ENCODE results near the gene DRD2.
A peak's percentile ranks its signal among the peaks of the same experiment; 100 is the strongest.

DRD2 gene

DNA sequence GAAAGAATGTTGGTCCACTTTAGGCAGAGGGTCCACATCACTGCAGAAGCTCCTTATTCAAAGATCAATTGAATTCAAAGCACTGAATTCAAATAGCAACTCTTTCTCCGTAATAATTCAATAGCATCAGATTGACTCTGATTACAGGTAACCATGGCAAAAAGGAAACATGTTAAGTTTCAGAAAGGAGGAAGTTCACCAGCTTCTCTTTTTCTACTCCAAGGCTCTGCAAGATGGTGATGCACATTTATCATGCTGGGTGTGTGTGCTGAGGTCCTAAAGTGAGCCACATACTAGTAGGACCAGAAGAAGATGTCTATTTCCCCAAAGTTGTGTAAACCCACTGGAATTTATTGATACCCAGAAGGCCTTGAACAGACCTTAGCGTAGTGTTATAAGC is 18.0 kb upstream of the DRD2 start:
- intact Hi-C loops (cut with DNase I) = no loop called here
- DNase-seq = no peak

DNA sequence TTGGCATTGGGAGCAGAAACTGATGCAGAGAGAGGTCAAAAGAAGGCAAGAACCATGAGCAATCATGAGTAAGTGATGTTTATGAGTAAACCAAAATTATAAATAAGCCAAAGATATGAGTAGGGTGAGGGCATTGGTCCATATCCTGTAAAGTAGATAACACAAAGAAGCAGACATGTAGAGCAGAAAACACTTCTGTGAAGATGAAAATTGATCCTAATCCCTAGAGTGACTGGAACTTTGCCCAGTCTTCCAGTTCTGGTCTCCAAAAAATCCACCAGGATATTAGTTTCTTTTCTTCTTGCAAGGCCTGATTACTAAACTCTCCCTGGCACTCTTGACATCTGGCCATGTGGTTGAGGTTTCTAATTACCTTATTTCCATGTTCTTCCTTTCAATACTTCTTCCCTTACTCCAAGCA is 13.7 kb upstream of the DRD2 start:
- DNase-seq = no peak
- intact Hi-C loops (cut with DNase I) = no loop called here

DNA sequence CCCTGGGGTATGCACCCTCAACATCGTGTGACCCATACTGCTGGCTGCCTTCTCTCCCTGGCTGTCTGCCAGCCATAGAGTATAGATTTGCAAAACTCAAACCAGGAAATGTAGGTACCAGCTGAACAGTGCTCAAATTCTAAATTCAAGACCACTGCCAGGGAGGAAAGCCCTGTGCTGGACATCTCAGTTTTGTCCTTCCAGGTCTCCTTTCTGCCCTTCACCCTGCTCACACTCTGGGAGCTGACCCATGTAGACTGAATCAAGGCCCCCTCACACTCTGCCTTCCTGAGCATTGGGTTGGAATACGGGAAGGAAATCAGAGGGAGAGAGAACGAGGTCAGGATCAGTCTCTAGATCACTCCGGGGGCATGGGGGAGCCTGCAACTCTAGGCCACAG is 12.4 kb upstream of the DRD2 start:
- no peak for DNase-seq
- intact Hi-C loops (cut with DNase I) = no loop called here

DNA sequence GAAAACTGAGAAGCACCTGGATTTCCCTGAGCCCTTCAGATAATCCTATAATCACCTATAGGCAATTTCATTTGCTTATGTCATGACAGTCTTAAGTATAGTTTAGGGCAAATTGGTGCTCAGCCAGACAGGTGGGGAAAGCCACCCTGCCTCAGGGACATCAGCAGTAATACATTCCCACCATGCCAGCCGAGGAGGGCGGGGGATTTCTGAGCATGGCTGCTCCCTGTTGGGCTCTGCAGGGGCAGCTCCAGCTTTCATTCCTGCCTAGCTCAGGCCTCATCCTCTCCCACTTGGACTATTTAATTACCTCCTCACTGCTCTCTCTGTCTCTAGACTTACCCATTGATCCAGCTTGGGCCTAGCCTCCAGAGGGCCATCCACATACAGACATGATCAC is 9.0 kb upstream of the DRD2 start:
- intact Hi-C loops (cut with DNase I) = no loop called here
- DNase-seq = no peak

DNA sequence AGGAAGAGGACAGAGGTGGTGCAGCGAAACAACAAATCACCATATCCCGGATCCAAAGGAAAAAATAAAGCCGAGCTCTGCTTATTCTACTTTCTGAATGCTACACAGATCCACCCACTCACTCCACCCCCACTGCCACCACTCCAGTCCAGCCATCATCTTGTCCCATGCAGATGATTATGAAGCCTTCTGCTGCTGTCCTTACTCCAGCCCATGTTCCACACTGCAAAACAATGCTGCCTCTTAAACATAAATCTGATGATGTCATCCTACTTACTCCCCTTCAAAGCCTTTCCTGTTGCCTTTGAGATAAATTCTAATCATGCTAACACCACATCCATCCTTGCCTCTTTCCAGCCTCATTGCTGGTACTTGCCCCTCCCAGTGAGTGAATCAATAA is 6.5 kb upstream of the DRD2 start:
- intact Hi-C loops (cut with DNase I) = no loop called here

DNA sequence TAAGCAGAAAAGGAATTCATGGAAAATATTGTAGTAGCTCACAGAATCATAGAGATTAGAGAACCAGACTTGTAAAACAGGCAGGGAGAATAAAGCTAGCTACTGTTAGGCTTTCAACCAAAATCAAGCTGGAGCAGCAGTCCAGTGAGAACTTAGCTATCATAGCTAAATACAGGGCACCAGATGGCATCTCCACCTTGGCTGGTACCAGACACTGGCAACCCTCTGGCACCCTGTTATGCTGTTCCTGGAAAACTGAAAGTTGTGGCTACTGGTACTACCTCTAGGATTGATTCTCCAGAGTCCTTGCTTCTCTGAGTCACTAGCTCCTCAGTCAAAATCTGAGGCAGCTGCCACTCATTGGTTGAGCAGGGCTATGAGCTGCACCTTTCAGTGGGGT is 6.0 kb upstream of the DRD2 start:
- intact Hi-C loops (cut with DNase I) = no loop called here
- DNase-seq = no peak

More for the DNA sequence above, 6.5 kb upstream of the DRD2 start:
- DNase-seq = no peak

DNA sequence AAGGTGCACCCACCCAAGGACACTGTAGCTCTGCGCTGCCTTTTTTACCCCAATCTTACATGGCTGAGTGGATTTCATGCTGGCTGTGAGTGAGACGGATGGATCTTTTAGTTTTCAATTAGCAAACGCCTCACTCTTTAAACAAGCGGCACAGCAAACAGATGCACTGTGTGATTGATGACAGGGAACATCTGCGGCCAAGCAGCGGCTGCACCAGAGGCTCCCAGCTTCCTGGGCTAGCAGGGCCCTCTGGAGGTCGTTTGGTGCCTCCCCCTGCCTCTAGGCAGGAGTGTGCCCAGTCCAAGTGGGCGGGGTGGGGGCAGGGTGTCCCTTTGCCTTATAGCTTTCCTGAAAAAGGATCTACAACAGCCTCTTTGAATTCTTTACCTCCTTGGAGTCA is 2.1 kb upstream of the DRD2 start:
- peak in 1 of 42 donors; percentile 35 for DNase-seq
- intact Hi-C loops (cut with DNase I) = no loop called here

DNA sequence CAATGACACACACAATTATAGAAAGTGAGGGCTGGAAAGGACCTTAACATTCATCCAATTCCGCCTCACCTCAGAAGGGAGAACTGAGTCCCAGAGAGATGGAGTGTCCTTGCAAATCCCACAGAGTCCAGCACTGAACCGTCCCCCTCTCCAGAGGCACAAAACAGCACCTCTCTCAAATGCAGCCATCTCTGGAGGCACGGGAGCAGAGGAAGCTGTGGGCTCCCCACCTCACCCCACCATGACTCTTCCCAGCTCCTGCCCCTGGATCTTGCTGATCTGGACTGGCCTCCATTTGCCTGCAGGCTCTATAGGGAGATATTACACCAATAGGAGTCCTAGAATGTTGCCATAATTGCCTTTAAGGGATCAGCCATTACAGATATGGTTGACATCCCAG is 1.4 kb upstream of the DRD2 start:
- intact Hi-C loops (cut with DNase I) = no loop called here
- DNase-seq = no peak

DNA sequence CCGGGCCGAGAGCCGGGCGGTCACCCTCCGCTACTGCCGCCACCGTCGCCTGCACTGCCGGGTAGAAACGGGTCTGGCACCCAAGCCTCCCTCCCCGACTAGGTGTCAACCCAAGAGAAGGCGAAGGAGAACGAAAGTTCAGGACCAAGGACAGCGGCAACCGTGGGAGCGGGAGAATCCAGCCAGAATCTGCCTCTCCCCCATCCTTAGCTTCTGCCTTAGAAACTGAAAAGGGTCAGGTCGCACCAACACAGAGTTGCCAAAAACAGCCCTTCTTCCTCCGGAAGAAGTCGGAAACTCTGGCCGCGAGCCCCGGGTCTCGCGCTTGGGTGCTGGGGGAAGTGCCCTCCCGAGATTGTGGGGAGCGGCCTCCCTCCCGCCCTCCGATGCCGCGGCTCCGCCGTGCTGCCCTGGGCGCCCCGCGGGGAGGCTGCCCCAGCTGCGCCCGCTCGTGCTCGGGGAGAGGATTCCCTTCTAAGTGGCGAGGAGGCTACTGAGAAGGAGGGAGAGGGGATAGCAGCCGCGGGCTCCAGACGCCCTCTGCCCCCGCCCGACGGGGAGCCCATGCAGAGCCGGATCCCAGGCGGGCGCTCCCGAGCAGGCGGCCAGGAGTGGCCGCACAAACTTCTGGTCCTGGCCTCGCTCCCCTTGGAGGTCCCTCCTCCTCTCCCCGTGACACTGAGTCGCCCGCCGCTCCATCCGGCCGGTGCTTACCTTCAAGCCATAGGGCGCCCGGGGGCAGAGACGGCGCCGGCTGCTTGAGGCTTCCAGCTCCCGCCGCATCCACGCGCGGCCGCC is 637 bp downstream of the DRD2 start:
- intact Hi-C loops (cut with DNase I) = no loop called here
- peak in 41 of 42 donors; percentile 30 to 91 (median 73) for DNase-seq

DNA sequence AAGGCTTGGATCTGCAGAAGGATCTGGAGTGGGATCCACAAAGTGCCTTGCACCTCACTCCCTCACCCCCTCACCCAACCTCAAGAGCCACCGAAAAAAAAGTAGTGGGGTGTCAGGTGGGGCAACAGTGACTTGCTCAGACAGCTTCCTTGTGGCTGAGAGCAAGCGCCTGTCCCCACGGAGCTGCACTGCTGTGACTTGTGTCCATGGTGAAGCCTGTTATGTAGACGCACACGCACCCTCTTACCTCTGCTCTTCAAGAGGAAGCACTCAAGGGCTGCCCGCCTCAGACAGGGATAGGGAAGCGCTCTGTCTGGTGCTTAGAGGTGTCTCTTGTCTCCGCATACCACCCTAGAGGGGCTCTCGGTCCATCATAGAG is 1.2 kb downstream of the DRD2 start:
- DNase-seq = peak in 6 of 42 donors; percentile 16 to 53 (median 30)
- intact Hi-C loops (cut with DNase I) = no loop called here

DNA sequence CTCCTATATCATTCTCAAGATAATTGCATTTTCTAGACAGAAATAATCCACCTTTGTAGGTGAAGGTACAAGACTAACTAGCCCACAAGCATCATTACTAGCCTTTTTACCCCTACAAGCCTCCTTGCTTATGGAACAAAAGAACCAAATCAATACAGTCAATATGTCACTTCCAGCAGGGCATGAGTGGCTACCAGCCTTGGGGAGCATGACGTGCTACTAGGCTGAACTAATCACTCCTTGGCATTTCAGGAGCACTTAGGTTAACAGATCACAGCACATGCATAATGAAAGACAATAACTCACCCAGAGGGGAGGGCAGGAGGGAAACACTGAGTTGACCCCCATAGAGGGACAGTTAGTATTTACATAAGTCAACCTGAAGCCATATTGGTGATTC is 2.7 kb downstream of the DRD2 start:
- no peak for DNase-seq
- intact Hi-C loops (cut with DNase I) = no loop called here

DNA sequence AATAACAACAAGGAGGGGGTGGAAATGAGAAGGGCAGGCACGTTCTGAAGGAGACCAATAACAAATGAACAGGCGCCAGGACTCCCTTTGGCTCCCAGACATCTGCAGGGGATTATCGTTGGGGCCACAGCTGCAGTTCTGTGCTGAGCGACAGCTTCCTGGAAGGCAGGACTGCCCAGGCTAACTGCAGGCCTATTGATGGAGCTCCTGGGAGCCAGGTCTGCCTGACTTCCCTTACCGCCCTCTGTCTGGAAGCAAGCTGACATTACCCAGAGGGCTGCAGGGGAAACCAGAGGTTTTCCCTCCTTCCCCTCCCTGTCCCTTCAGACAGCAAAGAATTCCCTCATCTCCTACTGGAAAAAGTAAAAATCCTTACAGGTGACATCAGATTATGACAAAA is 5.0 kb downstream of the DRD2 start:
- no peak for DNase-seq
- intact Hi-C loops (cut with DNase I) = no loop called here

DNA sequence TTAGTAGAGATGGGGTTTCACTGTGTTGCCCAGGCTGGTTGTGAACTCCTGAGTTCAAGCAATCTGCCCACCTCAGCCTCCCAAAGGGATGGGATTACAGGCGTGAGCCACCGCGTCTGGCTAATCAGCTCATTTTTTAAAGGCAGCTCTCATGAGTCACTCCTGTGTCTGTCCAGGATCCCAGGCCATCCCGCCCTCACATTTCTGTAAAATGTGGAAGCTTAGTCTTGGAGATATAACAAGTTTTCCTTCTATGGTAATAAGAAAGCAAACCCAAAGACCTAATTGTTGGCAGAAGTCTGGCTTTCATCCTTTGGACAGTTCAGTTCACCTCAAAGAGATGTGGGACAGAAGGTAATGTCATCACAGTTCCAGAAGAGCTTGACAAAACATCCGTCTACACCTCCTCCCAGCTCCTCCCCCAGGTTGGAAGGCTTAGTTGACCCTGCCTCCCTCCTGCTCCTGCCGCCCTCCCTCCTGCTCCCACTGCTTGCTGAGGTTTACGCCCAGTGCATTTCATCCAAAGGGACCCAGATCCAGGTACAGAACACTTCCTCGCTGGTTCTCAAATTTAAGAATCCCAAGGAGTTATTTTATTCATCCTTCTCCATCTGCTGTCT is 6.4 kb downstream of the DRD2 start:
- intact Hi-C loops (cut with DNase I) = no loop called here
- no peak for DNase-seq

DNA sequence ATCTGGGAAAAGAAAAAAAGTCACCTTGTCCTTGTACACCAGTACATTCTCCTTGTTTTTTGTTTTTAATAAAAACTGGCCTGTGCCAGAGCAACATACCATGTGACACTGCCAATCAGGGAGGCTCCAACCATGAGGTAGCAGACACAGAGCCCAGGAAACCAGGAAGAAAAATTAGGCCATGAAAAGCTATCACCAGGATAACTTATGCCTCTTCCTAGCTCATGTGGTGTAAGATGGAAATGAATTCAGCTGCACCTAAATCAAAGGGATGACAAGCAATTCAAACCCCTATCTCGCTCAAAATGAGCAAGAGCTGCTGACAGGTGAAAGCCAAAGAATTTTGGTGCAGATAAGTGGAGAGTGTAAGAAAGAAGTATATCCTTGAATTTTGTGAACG is 7.7 kb downstream of the DRD2 start:
- intact Hi-C loops (cut with DNase I) = no loop called here
- DNase-seq = no peak

DNA sequence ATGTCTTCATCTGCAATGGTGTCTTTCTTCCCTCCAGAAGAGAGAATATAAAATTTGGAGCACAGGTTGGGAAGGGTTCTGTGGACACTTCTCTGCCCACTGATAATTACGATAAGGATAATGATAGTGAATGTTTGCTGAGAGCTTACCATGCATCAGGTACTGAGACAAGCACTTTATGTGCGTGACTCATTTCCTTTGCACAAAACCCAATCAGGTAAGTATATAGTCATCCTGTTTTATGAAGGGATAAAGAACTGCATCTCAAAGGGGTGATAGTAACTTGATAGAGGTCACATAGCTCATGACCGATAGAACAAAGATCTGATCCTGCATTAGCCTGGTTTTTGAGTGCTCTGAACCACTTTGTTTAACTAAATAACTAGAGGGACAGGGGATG is 9.4 kb downstream of the DRD2 start:
- intact Hi-C loops (cut with DNase I) = no loop called here
- DNase-seq = no peak

DNA sequence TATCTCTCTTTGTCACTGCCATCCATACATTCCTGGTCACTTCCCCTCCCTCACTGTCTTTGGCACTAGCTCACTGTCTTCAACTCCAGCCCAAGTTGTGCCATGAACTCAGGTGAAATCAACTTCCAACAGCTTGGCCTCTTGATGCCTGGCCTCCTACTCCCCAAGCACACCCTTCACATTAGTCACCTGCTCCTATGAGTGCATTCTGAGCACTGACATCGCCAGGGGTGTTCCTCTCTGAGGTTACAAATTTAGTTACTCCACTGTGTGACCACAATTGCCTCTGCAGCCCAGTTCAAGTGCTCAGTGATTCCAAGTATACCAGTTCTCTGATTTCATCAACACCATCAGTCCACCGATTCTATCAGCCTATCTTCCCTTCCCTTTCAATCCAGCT is 10.8 kb downstream of the DRD2 start:
- intact Hi-C loops (cut with DNase I) = no loop called here
- no peak for DNase-seq

DNA sequence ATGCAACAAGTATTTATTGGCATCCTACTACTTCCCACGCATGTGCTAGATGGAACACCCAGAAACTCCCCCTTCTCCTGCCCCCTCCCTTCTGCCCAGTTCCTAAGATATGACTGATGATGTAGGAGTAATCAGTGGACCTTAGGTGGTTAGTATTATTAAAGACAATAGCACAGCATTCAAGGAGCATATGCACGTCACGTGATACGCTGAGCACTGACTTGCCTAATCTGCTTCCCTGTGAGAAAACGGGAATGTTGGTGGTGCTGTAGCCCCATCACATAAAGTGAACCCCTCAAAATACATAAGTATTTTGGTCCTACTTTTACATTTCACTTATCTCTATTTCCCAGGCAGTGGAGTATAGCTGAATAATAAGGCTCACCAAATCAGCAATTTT is 12.4 kb downstream of the DRD2 start:
- DNase-seq = no peak
- intact Hi-C loops (cut with DNase I) = no loop called here

DNA sequence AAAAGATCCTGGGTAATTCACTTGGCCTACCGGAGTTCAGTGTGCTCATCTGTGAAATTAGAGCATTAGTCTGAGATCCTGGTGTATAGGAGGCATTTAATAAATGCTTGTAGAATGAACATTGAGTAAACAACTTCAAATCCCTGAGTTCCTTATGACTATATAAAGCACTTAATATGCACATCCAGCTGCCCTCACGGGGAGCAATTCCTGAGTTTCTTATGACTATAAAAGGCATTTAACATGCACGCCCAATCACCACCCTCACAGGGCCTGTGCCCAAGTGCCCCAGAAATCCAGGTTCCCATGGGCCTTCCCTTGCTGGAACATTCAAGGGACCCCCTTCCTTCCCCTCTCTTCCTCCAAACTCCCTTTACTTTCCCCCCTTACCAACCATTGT is 13.6 kb downstream of the DRD2 start:
- peak in 1 of 42 donors; percentile 0 for DNase-seq
- intact Hi-C loops (cut with DNase I) = no loop called here

DNA sequence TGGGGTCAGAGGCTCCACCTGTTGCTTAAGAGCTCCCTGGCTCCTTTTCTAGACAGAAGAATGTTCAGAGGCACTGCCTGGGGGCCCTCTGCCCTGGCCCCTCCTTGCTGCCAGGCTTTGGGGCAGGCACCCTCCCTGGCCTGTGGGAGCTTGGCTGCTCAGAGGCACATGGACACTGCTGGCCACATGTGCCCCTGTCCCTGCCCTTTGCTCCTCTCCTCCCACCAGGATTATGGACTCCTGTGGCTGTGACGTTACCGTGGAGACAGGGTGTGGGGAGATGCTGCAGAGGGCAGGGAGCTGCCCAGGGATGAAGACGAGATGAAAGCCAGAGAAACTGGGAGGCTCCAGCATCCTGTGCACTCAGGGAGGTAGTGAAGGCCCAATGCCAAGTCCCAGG is 14.7 kb downstream of the DRD2 start:
- DNase-seq = no peak
- intact Hi-C loops (cut with DNase I) = no loop called here

DNA sequence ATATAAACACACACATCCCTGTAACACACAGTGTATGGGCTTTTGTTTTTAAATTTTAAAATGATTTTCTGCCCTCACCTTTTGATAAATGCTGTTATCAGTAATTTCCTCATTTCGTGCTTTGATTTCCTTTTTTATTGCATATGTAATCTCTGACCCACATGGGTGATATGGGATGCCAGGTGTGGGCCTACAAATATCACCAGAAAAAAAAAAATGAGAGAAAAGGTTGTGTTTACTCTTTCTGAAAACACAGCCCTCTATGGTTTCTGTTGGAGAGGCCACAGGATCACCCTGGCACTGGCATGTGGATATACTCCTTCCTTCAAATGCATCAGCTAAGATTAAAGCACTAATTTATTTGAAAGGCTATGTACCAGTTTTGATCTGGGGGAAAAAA is 17.0 kb downstream of the DRD2 start:
- intact Hi-C loops (cut with DNase I) = no loop called here
- DNase-seq = no peak

DNA sequence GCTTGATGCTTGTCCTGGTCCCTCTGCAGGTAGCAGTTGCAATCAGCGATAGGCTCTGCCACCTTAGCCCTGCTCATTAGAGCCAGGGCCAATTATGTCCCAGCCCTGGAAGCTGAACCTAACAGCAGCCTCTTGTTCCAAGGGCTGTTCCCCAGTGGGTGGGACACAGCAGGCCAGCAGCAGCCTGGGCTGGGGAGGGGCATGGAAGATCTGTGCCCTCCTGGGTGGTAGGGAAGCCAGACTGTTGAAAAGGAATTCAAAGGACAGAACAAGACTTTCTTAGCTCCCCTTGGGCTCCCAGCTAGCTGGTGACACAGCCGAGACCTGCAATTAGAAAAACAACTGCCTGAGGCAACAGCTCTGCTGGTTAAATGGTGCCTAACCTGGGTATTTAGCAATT is 17.4 kb downstream of the DRD2 start:
- intact Hi-C loops (cut with DNase I) = no loop called here
- no peak for DNase-seq
